MCF 10A (cell line): Measurements from ENCODE around the gene RNF157. TPM values are rescaled to one million over a fixed set of nuclear protein-coding genes. Genes with fewer than 3 reads are reported as not detected.
A peak's percentile ranks its signal among the peaks of the same experiment; 100 is the strongest.

Source experiments
- BruUV-seq: library from RNA; stranded (reverse); fragments of 400-500 nt; replicated peaks from 2 replicates; lab custom pipeline; 2021; lab: Mats Ljungman, UMichigan
- CTCF ChIA-PET: fragments of 300-600 bp; sonication (Branson Sonifier 250); formaldehyde crosslinking; extraction: SDS; loops from one replicate; lab custom pipeline; 2021; ENCODE audit warnings: antibody characterized with exemption, inconsistent platforms; lab: Yijun Ruan, JAX
- POLR2A ChIA-PET: fragments of 300-600, 350-650 bp; sonication (Branson Sonifier 250); formaldehyde crosslinking; extraction: SDS; loops from one replicate; lab custom pipeline; 2020; ENCODE audit warnings: antibody characterized with exemption, inconsistent platforms; lab: Yijun Ruan, JAX
- DNase-seq: peaks from one replicate; pipeline ENCODE4 v3.0.0-alpha.2; 2018; ENCODE audit not compliant: unreplicated experiment
- H3K27ac Mint-ChIP-seq: one replicate; pipeline ENCODE4 v1.8.0; 2022; ENCODE audit warnings: mild to moderate bottlenecking, low read depth, mixed read lengths; ENCODE audit not compliant: unreplicated experiment
- H3K27me3 Mint-ChIP-seq: one replicate; pipeline ENCODE4 v1.8.0; 2022; ENCODE audit warnings: mixed read lengths; ENCODE audit not compliant: insufficient read depth, unreplicated experiment
- H3K36me3 Mint-ChIP-seq: one replicate; pipeline ENCODE4 v1.8.0; 2022; ENCODE audit warnings: mild to moderate bottlenecking, moderate library complexity, mixed read lengths; ENCODE audit not compliant: insufficient read depth, unreplicated experiment
- H3K4me1 Mint-ChIP-seq: one replicate; pipeline ENCODE4 v1.8.0; 2022; ENCODE audit warnings: mixed read lengths; ENCODE audit not compliant: insufficient read depth, unreplicated experiment
- H3K4me3 Mint-ChIP-seq: one replicate; pipeline ENCODE4 v1.8.0; 2022; ENCODE audit warnings: mild to moderate bottlenecking, moderate library complexity, mixed read lengths; ENCODE audit not compliant: unreplicated experiment
- H3K9me3 Mint-ChIP-seq: one replicate; pipeline ENCODE4 v1.8.0; 2022; ENCODE audit warnings: mixed read lengths; ENCODE audit not compliant: unreplicated experiment
- CTCF ChIP-seq: fragments of 200-600 bp; IDR thresholded peaks from one replicate; pipeline ENCODE4 v1.8.0; 2022; ENCODE audit warnings: antibody characterized with exemption, mild to moderate bottlenecking; ENCODE audit not compliant: unreplicated experiment
- intact Hi-C: fragments of 100-400 bp; cut with micrococcal nuclease; formaldehyde crosslinking; loops from 2 replicates; pipeline ENCODE4 v1.14.1; 2022
- total RNA-seq: library from RNA; stranded (reverse); gene quantifications from 2 replicates; pipeline ENCODE4 v1.2.3, GENCODE V29; 2022

Gene RNF157
- total RNA-seq, 1 experiment from 2014 or later, result 0.44 TPM

GRCh38 chr17:76238847-76239537 is 1.3 kb downstream of the RNF157 start:
- CTCF ChIA-PET, result interaction anchor here (0.6 to 0.8 kb wide), 2 partner anchors 15 to 57 kb away, joined by 3 to 5 read pairs; no protein-coding TSS in a partner anchor
- no peaks in the 10 kb centered on the region for H3K9me3 Mint-ChIP-seq
- BruUV-seq, result no TSS peak
- no peak overlapping the region for H3K27ac Mint-ChIP-seq
- intact Hi-C loops, result no loop called here
- TF ChIP-seq CTCF, result no peak
- no peak overlapping the region for H3K4me3 Mint-ChIP-seq
- H3K4me1 Mint-ChIP-seq, result peaks cover 6% of the 10 kb centered on the region
- POLR2A ChIA-PET, result interaction anchor here (2.4 kb wide), 1 partner anchor 26 kb away, joined by 10 read pairs; the partner anchor contains the start of gene UBALD2
- no peak for DNase-seq
- no peaks in the 10 kb centered on the region for H3K36me3 Mint-ChIP-seq
- peaks cover 10% of the 10 kb centered on the region for H3K27me3 Mint-ChIP-seq

- H3K9me3 Mint-ChIP-seq, result no peaks in the 10 kb centered on the region
- no peak for TF ChIP-seq CTCF
- H3K36me3 Mint-ChIP-seq, result no peaks in the 10 kb centered on the region
- DNase-seq, result peak; percentile 55
- H3K27ac Mint-ChIP-seq, result no peak overlapping the region
- no TSS peak for BruUV-seq
- POLR2A ChIA-PET, result interaction anchor here (2.4 kb wide), 1 partner anchor 27 kb away, joined by 10 read pairs; the partner anchor contains the start of gene UBALD2
- peaks cover 6% of the 10 kb centered on the region for H3K4me1 Mint-ChIP-seq
- H3K4me3 Mint-ChIP-seq, result no peak overlapping the region
- CTCF ChIA-PET, result interaction anchor here (0.8 kb wide), 1 partner anchor 56 kb away, joined by 5 read pairs; no protein-coding TSS in a partner anchor
- intact Hi-C loops, result no loop called here
- peaks cover 10% of the 10 kb centered on the region for H3K27me3 Mint-ChIP-seq
These were observed 2.4 kb downstream of the RNF157 start for GRCh38 chr17:76237859-76238313.

GRCh38 chr17:76236603-76237002 is 3.7 kb downstream of the RNF157 start:
- BruUV-seq, result no TSS peak
- Mint-ChIP-seq H3K27ac (no peak overlapping the region), H3K4me1 (peaks cover 6% of the 10 kb centered on the region), H3K36me3 (no peaks in the 10 kb centered on the region), H3K9me3 (no peaks in the 10 kb centered on the region), H3K27me3 (peaks cover 10% of the 10 kb centered on the region), H3K4me3 (no peak overlapping the region)
- CTCF ChIA-PET, result interaction anchor here (0.6 kb wide), 1 partner anchor 131 kb away, joined by 3 read pairs; no protein-coding TSS in a partner anchor
- no peak for DNase-seq
- TF ChIP-seq CTCF, result no peak
- intact Hi-C loops, result no loop called here
- POLR2A ChIA-PET, result no interaction called here

GRCh38 chr17:76235883-76236282 is 4.4 kb downstream of the RNF157 start:
- no peak for TF ChIP-seq CTCF
- H3K27ac Mint-ChIP-seq, result no peak overlapping the region
- POLR2A ChIA-PET, result no interaction called here

More at GRCh38 chr17:76235883-76236282, 4.4 kb downstream of the RNF157 start:
- no peak overlapping the region for H3K4me3 Mint-ChIP-seq
- CTCF ChIA-PET, result interaction anchor here (0.6 kb wide), 1 partner anchor 72 kb away, joined by 4 read pairs; no protein-coding TSS in a partner anchor
- intact Hi-C loops, result no loop called here
- no peak for DNase-seq
- H3K36me3 Mint-ChIP-seq, result no peaks in the 10 kb centered on the region
- BruUV-seq, result no TSS peak
- no peaks in the 10 kb centered on the region for H3K9me3 Mint-ChIP-seq
- H3K4me1 Mint-ChIP-seq, result peaks cover 2% of the 10 kb centered on the region
- H3K27me3 Mint-ChIP-seq, result peaks cover 3% of the 10 kb centered on the region
